Duodenal mucosa (tissue), 2 donors: ENCODE measurements around the gene ZSCAN23.
A peak's percentile ranks its signal among the peaks of the same experiment; 100 is the strongest.
"Not testable (repeated sequence)": the region's sequence is repeated elsewhere in the genome, so short reads cannot be mapped to it uniquely, and the experiment has no call there.

Source experiments
- H3K27ac ChIP-seq: one replicate; pipeline ENCODE4 v1.7.0; 2013; ENCODE audit warnings: low read depth, low read length
- H3K27me3 ChIP-seq, 2 donors: one replicate each; pipeline ENCODE4 v1.7.0; 2013; ENCODE audit warnings: low read length in 2 of 2, control low read depth in 1 of 2; ENCODE audit not compliant: insufficient read depth in 2 of 2, control insufficient read depth in 1 of 2
- H3K36me3 ChIP-seq, 2 donors: one replicate each; pipeline ENCODE4 v1.7.0; 2013; ENCODE audit warnings: low read length in 2 of 2, control low read depth in 1 of 2; ENCODE audit not compliant: insufficient read depth in 2 of 2, control insufficient read depth in 1 of 2
- H3K4me1 ChIP-seq, 2 donors: one replicate each; pipeline ENCODE4 v1.7.0; 2013; ENCODE audit warnings: low read length in 2 of 2, control low read depth in 1 of 2; ENCODE audit not compliant: insufficient read depth in 2 of 2, control insufficient read depth in 1 of 2
- H3K4me3 ChIP-seq, 2 donors: one replicate each; pipeline ENCODE4 v1.7.0; 2013; ENCODE audit warnings: low read length in 2 of 2, low read depth in 1 of 2
- H3K9ac ChIP-seq, 2 donors: one replicate each; pipeline ENCODE4 v1.7.0; 2013; ENCODE audit warnings: low read length in 2 of 2, low read depth in 1 of 2
- H3K9me3 ChIP-seq, 2 donors: one replicate each; pipeline ENCODE4 v1.7.0; 2013; ENCODE audit warnings: low read length in 2 of 2, control low read depth in 1 of 2; ENCODE audit not compliant: control insufficient read depth in 1 of 2

Gene ZSCAN23

DNA sequence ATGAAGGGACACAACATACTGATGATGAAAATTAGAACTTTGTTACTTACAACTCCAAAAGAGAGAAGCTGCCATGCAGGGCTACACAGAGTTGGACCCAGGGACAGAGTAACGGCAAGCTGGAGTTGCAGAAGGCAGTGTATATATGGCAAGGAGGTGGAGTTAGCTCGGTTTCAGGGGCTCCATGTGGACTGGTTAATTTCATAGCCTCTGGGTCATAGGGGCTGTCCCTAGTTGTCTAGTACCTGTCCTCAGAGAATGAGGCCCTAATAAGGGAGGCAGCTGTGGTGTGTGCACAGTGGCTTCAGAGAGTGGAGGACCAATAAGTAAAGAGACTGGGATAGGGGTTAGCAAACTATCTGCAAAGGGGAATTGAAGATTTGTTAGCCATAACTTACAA lies 35.9 kb downstream of the ZSCAN23 start:
- no peak overlapping the region for H3K9ac ChIP-seq
- H3K27ac ChIP-seq, result no peak overlapping the region
- peaks cover 2 to 6% of the 10 kb centered on the region in 2 donors for H3K27me3 ChIP-seq
- H3K4me3 ChIP-seq, result no peak overlapping the region
- H3K36me3 ChIP-seq, result no peaks in the 10 kb centered on the region
- H3K9me3 ChIP-seq, result no peaks in the 10 kb centered on the region
- no peaks in the 10 kb centered on the region for H3K4me1 ChIP-seq

GRCh38 chr6:28403923-28404322 lies 39.4 kb downstream of the ZSCAN23 start:
- not testable (repeated sequence) for H3K27ac ChIP-seq, H3K4me1 ChIP-seq, H3K9me3 ChIP-seq, H3K27me3 ChIP-seq, H3K4me3 ChIP-seq, H3K9ac ChIP-seq, H3K36me3 ChIP-seq

DNA sequence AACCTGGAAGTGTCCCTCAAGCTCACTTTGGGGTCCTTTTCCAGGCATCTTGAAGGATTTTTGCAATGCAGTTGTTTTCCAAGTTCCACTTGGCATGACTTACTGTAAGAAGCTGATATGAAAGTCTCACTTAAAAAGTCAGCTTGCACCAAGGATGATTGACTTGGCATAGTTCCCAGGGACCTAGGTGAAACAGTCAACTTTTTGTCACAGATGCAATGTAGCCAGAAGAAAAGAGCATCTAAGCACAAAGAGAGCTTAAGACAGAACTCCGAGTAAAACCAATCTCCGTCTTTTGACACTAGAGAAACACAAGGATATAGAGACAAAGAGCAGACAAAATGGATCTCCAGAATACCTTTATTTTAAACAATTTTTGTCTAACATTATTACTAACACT lies 41.1 kb downstream of the ZSCAN23 start:
- H3K9ac ChIP-seq, result no peak overlapping the region
- no peak overlapping the region for H3K27ac ChIP-seq
- H3K4me3 ChIP-seq, result no peak overlapping the region
- no peaks in the 10 kb centered on the region for H3K9me3 ChIP-seq
- peaks cover 2 to 5% of the 10 kb centered on the region in 2 donors for H3K27me3 ChIP-seq
- H3K4me1 ChIP-seq, result peaks cover 4 to 10% of the 10 kb centered on the region in 2 donors
- H3K36me3 ChIP-seq, result no peaks in the 10 kb centered on the region

DNA sequence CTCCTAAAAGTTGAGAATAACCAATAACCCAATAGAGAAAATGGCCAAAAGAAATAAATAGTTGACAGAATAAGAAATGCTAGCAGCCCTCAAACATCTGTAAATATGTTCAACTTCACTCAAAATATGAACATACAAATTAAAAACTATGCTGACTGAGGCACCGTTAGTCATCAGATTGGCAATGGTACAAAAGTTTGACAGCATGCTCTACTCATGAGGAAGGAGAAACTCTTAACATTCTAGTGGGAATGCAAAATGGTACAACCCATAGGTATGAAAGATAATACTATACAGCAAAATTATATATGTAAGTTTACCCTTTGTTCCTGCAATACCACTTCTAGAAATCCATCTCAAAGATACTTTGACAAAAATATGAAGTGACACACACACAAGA lies 42.1 kb downstream of the ZSCAN23 start:
- Histone ChIP-seq H3K36me3 (no peaks in the 10 kb centered on the region), H3K27ac (no peak overlapping the region), H3K9ac (no peak overlapping the region), H3K4me3 (no peak overlapping the region), H3K27me3 (peaks cover 0 to 2% of the 10 kb centered on the region in 2 donors), H3K9me3 (no peaks in the 10 kb centered on the region), H3K4me1 (peaks cover 4 to 10% of the 10 kb centered on the region in 2 donors)

DNA sequence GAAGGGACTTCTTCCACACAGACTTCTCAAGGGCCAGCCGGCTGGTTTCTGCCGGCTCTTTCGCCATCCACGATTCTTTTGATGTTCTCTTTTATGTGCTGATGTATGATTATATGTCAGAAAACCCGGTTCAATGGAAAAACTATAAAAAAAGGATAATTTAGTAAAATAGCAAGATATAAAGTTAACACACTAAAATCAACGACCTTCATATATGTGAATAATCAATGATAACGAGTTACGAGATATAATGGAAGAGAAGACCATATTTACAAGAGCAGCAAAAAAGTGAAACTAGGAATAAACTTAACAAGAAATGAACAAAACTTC lies 43.2 kb downstream of the ZSCAN23 start:
- peaks cover 4 to 10% of the 10 kb centered on the region in 2 donors for H3K4me1 ChIP-seq
- no peaks in the 10 kb centered on the region for H3K36me3 ChIP-seq
- peak overlapping the region; percentile 88 to 96 for H3K4me3 ChIP-seq
- peak overlapping the region; percentile 65 to 95 for H3K9ac ChIP-seq
- no peak overlapping the region for H3K27ac ChIP-seq
- H3K27me3 ChIP-seq, result peaks cover 0 to 2% of the 10 kb centered on the region in 2 donors
- no peaks in the 10 kb centered on the region for H3K9me3 ChIP-seq

- Histone ChIP-seq H3K27me3 (peaks cover 0 to 2% of the 10 kb centered on the region in 2 donors), H3K9me3 (no peaks in the 10 kb centered on the region), H3K4me3 (peak within 1 kb of the TSS; percentile 88 to 96), H3K4me1 (peaks cover 4 to 10% of the 10 kb centered on the region in 2 donors), H3K9ac (peak within 1 kb of the TSS; percentile 65 to 95), H3K36me3 (no peaks in the 10 kb centered on the region), H3K27ac (no peak within 1 kb of the TSS)
Observed at GRCh38 chr6:28399350-28400121, 43.8 kb downstream of the ZSCAN23 start, which contains the start of gene ZSCAN12. TSS of gene ZSCAN12 (minus strand) at chr6:28399747. CDS start at chr6:28398405, 1,342 bp downstream.

DNA sequence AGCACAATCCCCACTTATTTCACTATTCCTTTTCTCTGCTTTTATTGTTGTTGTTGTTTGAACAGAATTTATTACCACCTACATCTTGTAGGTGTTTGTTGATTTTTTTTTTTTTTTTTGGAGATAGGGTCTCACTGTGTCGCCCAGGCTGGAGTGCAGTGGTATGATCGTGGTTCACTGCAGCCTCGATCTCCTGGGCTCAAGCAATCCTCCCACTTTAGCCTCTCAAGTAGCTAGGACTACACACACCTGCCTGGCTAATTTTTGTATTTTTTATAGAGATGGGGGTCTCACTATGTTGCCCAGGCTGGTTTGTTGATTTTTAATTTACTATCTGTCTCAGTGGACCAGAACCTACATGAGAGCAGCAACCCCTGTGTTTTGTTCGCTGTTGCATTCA lies 47.4 kb downstream of the ZSCAN23 start:
- Histone ChIP-seq H3K9ac (no peak overlapping the region), H3K27ac (no peak overlapping the region), H3K27me3 (no peaks in the 10 kb centered on the region), H3K4me1 (peaks cover 4 to 10% of the 10 kb centered on the region in 2 donors), H3K36me3 (peaks cover 12 to 14% of the 10 kb centered on the region in 2 donors), H3K4me3 (no peak overlapping the region), H3K9me3 (no peaks in the 10 kb centered on the region)

GRCh38 chr6:28393912-28394662 lies 49.2 kb downstream of the ZSCAN23 start:
- Histone ChIP-seq H3K4me3 (no peak overlapping the region), H3K27me3 (no peaks in the 10 kb centered on the region), H3K27ac (no peak overlapping the region), H3K9me3 (no peaks in the 10 kb centered on the region), H3K9ac (no peak overlapping the region), H3K36me3 (peaks cover 24 to 33% of the 10 kb centered on the region in 2 donors), H3K4me1 (peaks cover 4 to 6% of the 10 kb centered on the region in 2 donors)

DNA sequence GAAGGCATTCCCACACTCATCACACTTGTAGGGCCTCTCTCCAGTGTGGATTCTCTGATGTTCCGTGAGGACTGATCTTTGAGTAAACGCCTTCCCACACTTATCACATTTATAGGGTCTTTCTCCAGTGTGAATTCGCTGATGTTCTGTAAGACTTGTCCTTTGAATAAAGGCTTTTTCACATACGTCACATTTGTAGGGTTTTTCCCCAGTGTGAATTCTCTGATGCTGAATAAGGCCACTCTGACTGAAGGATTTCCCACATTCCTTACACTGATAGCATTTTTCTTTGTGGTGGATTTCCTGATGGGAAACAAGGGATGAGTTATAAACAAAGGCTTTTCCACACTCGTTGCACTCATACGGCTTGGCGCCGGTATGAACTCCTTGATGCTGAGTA lies 52.6 kb downstream of the ZSCAN23 start:
- H3K36me3 ChIP-seq, result peaks cover 28 to 35% of the 10 kb centered on the region in 2 donors
- H3K9me3 ChIP-seq, result no peaks in the 10 kb centered on the region
- H3K4me3 ChIP-seq, result no peak overlapping the region
- no peak overlapping the region for H3K27ac ChIP-seq
- H3K27me3 ChIP-seq, result no peaks in the 10 kb centered on the region
- no peaks in the 10 kb centered on the region for H3K4me1 ChIP-seq
- no peak overlapping the region for H3K9ac ChIP-seq

DNA sequence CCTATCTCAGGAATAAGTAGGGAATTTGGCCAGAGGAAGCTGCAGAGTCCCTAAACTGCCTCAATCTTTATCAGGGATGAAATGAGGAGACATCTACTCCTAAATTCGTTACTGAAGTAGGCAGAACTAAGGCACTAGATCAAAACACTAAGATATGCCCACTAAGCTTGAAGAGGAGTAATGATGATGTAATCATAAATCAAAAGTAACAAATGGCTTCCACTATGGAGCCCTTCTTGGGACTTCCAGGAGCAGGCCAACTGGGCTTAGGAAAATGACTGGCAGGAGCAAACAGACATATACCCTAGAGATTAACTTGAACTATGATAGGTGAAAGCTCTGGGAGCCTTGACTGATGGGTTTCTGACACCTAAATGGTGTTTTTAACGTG lies 59.2 kb downstream of the ZSCAN23 start:
- no peaks in the 10 kb centered on the region for H3K27me3 ChIP-seq
- H3K27ac ChIP-seq, result no peak overlapping the region
- H3K9me3 ChIP-seq, result no peaks in the 10 kb centered on the region
- H3K4me3 ChIP-seq, result no peak overlapping the region
- H3K36me3 ChIP-seq, result peaks cover 4 to 16% of the 10 kb centered on the region in 2 donors
- no peak overlapping the region for H3K9ac ChIP-seq
- peaks cover 0 to 6% of the 10 kb centered on the region in 2 donors for H3K4me1 ChIP-seq
